OCI-LY7 (cell line): ENCODE data around the gene AGAP2. TPM values are rescaled to one million over a fixed set of nuclear protein-coding genes. Genes with fewer than 3 reads are reported as not detected.
A peak's percentile ranks its signal among the peaks of the same experiment; 100 is the strongest.

Source experiments
- BruUV-seq: library from RNA; stranded (reverse); fragments of 400-500 nt; replicated peaks from 2 replicates; lab custom pipeline; 2021; lab: Mats Ljungman, UMichigan
- CTCF ChIA-PET: fragments of 300-600 bp; sonication (Branson Sonifier 250); formaldehyde crosslinking; loops from one replicate; lab custom pipeline; 2022; ENCODE audit warnings: antibody characterized with exemption; ENCODE audit not compliant: unreplicated experiment; lab: Charles Lee
- POLR2A ChIA-PET: fragments of 300-600 bp; sonication (Branson Sonifier 250); formaldehyde crosslinking; loops from one replicate; lab custom pipeline; 2022; ENCODE audit warnings: antibody characterized with exemption; lab: Charles Lee
- DNase-seq: peaks from one replicate; pipeline ENCODE4 v3.0.0-alpha.2; 2015; ENCODE audit warnings: low spot score
- H2AFZ ChIP-seq: fragments of 200-600 bp; sonication (generic), shearing (Covaris generic); 2 replicates; pipeline ENCODE4 v1.6.1; 2014; ENCODE audit warnings: mild to moderate bottlenecking, antibody characterized with exemption, low read length, moderate library complexity
- H3K27ac ChIP-seq: fragments of 200-600 bp; sonication (generic); 2 replicates; pipeline ENCODE4 v1.5.1; 2014; ENCODE audit warnings: mixed run types, low read depth, mild to moderate bottlenecking, moderate library complexity, low read length, inconsistent platforms; ENCODE audit not compliant: poor library complexity, severe bottlenecking
- H3K36me3 ChIP-seq: fragments of 200-600 bp; sonication (generic); 2 replicates; pipeline ENCODE4 v1.6.1; 2014; ENCODE audit warnings: mild to moderate bottlenecking, antibody characterized with exemption, low read length, moderate library complexity, mixed read lengths; ENCODE audit not compliant: insufficient read depth
- H3K4me1 ChIP-seq: fragments of 200-600 bp; sonication (generic); 2 replicates; pipeline ENCODE4 v1.5.1; 2014; ENCODE audit warnings: mild to moderate bottlenecking, low read length; ENCODE audit not compliant: insufficient read depth, poor library complexity, severe bottlenecking
- H3K4me2 ChIP-seq: fragments of 200-600 bp; sonication (generic); 2 replicates; pipeline ENCODE4 v1.6.1; 2014; ENCODE audit warnings: mild to moderate bottlenecking, low read length
- H3K4me3 ChIP-seq: fragments of 200-600 bp; sonication (generic); 2 replicates; pipeline ENCODE4 v1.5.1; 2014; ENCODE audit warnings: mild to moderate bottlenecking, low read depth, low read length; ENCODE audit not compliant: poor library complexity, severe bottlenecking
- H3K79me2 ChIP-seq: fragments of 200-600 bp; sonication (generic); 2 replicates; pipeline ENCODE4 v1.6.1; 2016; ENCODE audit warnings: low read depth, mild to moderate bottlenecking, low read length, moderate library complexity, mixed read lengths; ENCODE audit not compliant: insufficient read depth
- H3K9me2 ChIP-seq: fragments of 200-600 bp; sonication (generic); 2 replicates; pipeline ENCODE4 v1.6.1; 2016; ENCODE audit warnings: mild to moderate bottlenecking, low read length, mixed read lengths; ENCODE audit not compliant: insufficient read depth
- H3K9me3 ChIP-seq: fragments of 200-600 bp; sonication (generic); 2 replicates; pipeline ENCODE4 v1.6.1; 2014; ENCODE audit warnings: mild to moderate bottlenecking, mixed run types, low read length, mixed read lengths
- H4K20me1 ChIP-seq: fragments of 200-600 bp; sonication (generic); 2 replicates; pipeline ENCODE4 v1.6.1; 2014; ENCODE audit warnings: mild to moderate bottlenecking, antibody characterized with exemption, low read length, moderate library complexity, mixed read lengths; ENCODE audit not compliant: insufficient read depth
- EZH2phosphoT487 ChIP-seq: fragments of 200-600 bp; sonication (generic); IDR thresholded peaks from 2 replicates; pipeline ENCODE4 v1.6.1; 2018; ENCODE audit warnings: low read depth, borderline replicate concordance, mild to moderate bottlenecking, mixed run types, antibody characterized with exemption, low read length, moderate library complexity, mixed read lengths
- intact Hi-C: fragments of 100-400 bp; cut with micrococcal nuclease; formaldehyde crosslinking; loops from one replicate; pipeline ENCODE4 v1.10.0; 2022; ENCODE audit not compliant: unreplicated experiment
- total RNA-seq, 2 experiments: library from RNA; depleted of rRNA in 1 of 2; stranded (reverse); fragments of >200 nt in 1 of 2; shearing (Covaris generic) in 1 of 2; gene quantifications; 2 replicates each; pipeline ENCODE4 v1.2.3, GENCODE V29; 2014 to 2022
- TF ChIP-seq, protein P1 (sequence below): fragments of 200-600 bp; sonication (generic); conservative IDR thresholded peaks from 2 replicates; pipeline ENCODE4 v1.5.1; 2014; ENCODE audit warnings: mild to moderate bottlenecking, antibody characterized with exemption, low read length, moderate library complexity, mixed read lengths

The AGAP2 gene
- total RNA-seq, 2 experiments from 2014 or later, result 14.8 to 26.5 TPM

DNA sequence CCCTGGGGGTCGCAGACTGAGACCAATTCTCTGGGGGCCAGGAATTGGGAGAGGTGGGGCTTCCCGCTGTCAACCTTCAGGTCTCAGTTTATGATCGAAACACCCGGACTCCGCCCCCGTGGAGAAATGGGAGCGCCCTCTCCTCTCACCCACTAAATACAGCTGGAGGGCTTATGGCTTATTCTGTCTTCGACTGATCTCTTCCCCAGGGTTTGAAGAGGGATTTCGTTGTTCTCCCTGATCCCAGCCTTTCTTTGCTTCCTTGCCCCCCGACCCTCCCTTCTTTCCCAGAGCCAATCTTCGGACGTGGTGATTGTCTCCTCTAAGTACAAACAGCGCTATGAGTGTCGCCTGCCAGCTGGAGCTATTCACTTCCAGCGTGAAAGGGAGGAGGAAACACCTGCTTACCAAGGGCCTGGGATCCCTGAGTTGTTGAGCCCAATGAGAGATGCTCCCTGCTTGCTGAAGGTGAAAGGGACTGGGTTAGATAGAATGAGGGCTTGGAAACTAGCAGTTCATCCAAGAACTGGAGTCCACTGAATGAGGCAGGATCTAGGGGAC is 44.0 kb downstream of the AGAP2 start:
- Histone ChIP-seq H3K4me3 (peak overlapping the region; percentile 81), H3K27ac (no peak overlapping the region), H3K4me2 (peak overlapping the region; percentile 93), H3K79me2 (peaks cover 9% of the 10 kb centered on the region; the same call in 1 of the 2 replicates), H3K4me1 (peaks cover 12% of the 10 kb centered on the region), H3K36me3 (peaks cover 32% of the 10 kb centered on the region), H4K20me1 (no peaks in the 10 kb centered on the region), H3K9me2 (no peaks in the 10 kb centered on the region), H2AFZ (peak overlapping the region; percentile 75), H3K9me3 (no peaks in the 10 kb centered on the region; the same call in 1 of the 2 replicates)
- BruUV-seq, result no TSS peak
- CTCF ChIA-PET, result interaction anchor here (0.6 kb wide), 1 partner anchor 111 kb away, joined by 3 read pairs; no protein-coding TSS in a partner anchor
- POLR2A ChIA-PET, result interaction anchor here (0.6 to 1.6 kb wide), 4 partner anchors 9 to 1486 kb away, joined by 3 to 6 read pairs (median 4); no protein-coding TSS in a partner anchor
- TF ChIP-seq EZH2phosphoT487, result no peak
- TF ChIP-seq, protein P1, sequence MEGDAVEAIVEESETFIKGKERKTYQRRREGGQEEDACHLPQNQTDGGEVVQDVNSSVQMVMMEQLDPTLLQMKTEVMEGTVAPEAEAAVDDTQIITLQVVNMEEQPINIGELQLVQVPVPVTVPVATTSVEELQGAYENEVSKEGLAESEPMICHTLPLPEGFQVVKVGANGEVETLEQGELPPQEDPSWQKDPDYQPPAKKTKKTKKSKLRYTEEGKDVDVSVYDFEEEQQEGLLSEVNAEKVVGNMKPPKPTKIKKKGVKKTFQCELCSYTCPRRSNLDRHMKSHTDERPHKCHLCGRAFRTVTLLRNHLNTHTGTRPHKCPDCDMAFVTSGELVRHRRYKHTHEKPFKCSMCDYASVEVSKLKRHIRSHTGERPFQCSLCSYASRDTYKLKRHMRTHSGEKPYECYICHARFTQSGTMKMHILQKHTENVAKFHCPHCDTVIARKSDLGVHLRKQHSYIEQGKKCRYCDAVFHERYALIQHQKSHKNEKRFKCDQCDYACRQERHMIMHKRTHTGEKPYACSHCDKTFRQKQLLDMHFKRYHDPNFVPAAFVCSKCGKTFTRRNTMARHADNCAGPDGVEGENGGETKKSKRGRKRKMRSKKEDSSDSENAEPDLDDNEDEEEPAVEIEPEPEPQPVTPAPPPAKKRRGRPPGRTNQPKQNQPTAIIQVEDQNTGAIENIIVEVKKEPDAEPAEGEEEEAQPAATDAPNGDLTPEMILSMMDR, result no peak
- no peak for DNase-seq
- intact Hi-C loops, result loop anchor here (1.0 to 5.0 kb wide), 3 partner anchors 16 to 111 kb away; partner anchors contain the start of gene B4GALNT1

DNA sequence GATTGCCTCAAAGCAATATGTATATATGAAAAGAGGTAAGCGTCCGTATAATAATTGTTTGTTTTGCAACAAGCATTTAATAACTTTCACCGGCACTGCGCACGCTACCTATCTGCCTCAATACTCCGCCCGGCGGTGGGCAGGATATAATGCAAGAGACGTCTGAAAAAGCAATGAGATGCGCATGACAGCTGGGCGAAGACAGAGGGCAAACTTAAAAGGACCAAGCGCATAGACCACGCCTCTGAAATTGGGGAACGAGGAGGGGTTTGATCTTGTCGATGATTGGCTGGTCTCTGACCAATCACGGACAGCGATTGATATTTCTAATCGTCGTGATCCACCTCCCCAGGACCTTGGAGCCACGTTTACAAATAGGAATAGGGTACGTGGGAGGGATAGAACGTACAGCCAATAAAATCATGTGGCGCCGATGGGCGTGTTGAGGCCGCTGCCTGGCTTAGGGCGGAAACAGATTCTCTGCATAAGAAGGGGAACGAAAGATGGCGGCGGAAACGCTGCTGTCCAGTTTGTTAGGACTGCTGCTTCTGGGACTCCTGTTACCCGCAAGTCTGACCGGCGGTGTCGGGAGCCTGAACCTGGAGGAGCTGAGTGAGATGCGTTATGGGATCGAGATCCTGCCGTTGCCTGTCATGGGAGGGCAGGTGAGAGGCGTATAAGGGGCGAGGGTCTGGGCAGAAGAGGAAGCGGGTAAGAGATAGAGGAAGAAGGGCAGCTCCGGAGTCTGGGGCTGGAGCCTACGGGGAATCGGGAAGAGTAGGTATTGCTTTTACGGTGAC is 44.7 kb downstream of the AGAP2 start, which contains the start of gene OS9:
TSS of gene OS9 (plus strand) at position 474 of the 800 bp plus-strand sequence. CDS start at position 504, 30 bp downstream.
- no peak within 1 kb of the TSS for H3K27ac ChIP-seq
- H3K9me2 ChIP-seq, result no peaks in the 10 kb centered on the region
- no TSS peak for BruUV-seq
- peak within 1 kb of the TSS; percentile 81 for H3K4me3 ChIP-seq
- peak within 1 kb of the TSS; percentile 93 for H3K4me2 ChIP-seq
- POLR2A ChIA-PET, result interaction anchor here (0.6 to 1.6 kb wide), 4 partner anchors 9 to 1485 kb away, joined by 3 to 6 read pairs (median 4); no protein-coding TSS in a partner anchor
- no peaks in the 10 kb centered on the region; the same call in 1 of the 2 replicates for H3K9me3 ChIP-seq
- no peak for TF ChIP-seq EZH2phosphoT487
- TF ChIP-seq, protein P1, result peak; percentile 86
- H4K20me1 ChIP-seq, result no peaks in the 10 kb centered on the region
- peak; percentile 100 for DNase-seq
- peaks cover 9% of the 10 kb centered on the region; the same call in 1 of the 2 replicates for H3K79me2 ChIP-seq
- H2AFZ ChIP-seq, result peak within 1 kb of the TSS; percentile 93
- CTCF ChIA-PET, result no interaction called here
- peaks cover 12% of the 10 kb centered on the region for H3K4me1 ChIP-seq
- peaks cover 32% of the 10 kb centered on the region for H3K36me3 ChIP-seq
- intact Hi-C loops, result loop anchor here (1.0 to 5.0 kb wide), 4 partner anchors 17 to 111 kb away; partner anchors contain the start of gene B4GALNT1
